Stimulated activated CD8-positive, alpha-beta memory T cell treated with anti-CD3 and anti-CD28 coated beads, Interleukin-12 subunit alpha, Interleukin-12 subunit beta, amount 100 ng/mL, for 24 hours (primary cell): Measurements from ENCODE around the gene PCSK4.
A peak's percentile ranks its signal among the peaks of the same experiment; 100 is the strongest.
"Not testable (repeated sequence)": the region's sequence is repeated elsewhere in the genome, so short reads cannot be mapped to it uniquely, and the experiment has no call there.

Source experiments
- DNase-seq: peaks from one replicate; pipeline ENCODE4 v3.0.0-alpha.2; 2020; ENCODE audit errors: extremely low read depth

PCSK4 gene

GRCh38 chr19:1439525-1440417 is 50.4 kb downstream of the PCSK4 start:
- DNase-seq: not testable (repeated sequence)

GRCh38 chr19:1438933-1439354 is 51.2 kb downstream of the PCSK4 start:
- no peak for DNase-seq

DNA sequence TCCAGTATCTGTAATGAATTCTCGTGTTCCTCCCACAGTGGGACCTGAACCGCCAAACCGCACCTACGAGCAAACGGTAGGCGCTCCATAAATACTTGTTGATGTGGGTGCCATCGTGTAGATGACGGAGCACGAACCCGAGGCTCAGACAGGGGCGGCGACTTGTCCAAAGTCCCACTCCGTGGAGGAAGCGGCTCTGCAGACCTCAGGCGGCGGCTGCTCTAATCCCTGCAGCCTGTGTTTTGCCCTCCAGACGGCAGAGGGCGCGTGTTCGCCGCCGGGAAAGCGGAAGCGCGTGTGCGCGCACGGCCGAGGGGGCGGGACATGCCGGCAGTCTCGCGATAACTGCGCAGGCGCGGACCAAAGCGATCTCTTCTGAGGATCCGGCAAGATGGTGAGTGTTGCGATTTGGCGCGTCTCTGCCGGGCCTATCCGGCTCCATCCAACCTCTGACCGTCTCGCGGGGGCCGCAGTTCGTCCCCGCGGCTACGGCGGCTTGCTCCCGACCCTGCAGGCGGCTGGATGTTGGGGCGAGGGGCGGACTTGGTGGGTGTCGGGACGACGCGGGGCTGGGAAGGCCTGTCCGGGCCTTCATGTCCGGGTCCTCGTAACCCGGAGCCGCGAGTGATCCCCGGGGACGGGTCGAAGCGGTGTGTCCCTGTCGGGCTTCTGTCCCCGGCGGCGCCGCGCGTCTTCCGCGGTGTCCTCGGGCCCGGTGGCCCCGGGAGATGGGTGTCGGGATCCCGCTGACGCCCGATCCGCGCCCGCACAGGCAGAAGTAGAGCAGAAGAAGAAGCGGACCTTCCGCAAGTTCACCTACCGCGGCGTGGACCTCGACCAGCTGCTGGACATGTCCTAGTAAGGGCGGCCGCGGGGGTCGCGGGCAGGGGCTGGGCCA is 51.9 kb downstream of the PCSK4 start, which contains the start of gene RPS15:
RPS15 (plus strand) TSS at position 362 of the 898 bp plus-strand sequence; CDS start at position 392, 30 bp downstream.
- peak; percentile 91 for DNase-seq

DNA sequence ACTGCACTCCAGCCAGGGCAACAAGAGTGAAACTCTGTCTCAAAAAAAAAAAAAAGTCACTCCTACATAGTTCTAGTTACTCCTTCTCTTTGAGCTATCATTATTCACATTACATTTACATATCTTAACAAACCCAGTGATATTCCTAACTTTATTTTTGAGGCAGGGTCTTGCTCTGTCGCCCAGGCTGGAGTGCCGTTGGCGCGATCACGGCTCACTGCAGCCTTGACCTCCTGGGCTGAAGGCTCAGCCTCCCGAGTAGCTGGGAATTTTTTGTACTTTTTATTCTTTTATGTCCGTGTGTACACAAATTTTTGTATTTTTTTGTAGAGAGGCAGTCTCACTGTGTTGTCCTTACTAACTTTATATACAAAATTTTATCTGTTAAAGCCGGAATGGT is 52.5 kb downstream of the PCSK4 start:
- no peak for DNase-seq

GRCh38 chr19:1435378-1435989 is 54.7 kb downstream of the PCSK4 start:
- DNase-seq: no peak

- no peak for DNase-seq
Measured at GRCh38 chr19:1434577-1435060, 55.5 kb downstream of the PCSK4 start.

DNA sequence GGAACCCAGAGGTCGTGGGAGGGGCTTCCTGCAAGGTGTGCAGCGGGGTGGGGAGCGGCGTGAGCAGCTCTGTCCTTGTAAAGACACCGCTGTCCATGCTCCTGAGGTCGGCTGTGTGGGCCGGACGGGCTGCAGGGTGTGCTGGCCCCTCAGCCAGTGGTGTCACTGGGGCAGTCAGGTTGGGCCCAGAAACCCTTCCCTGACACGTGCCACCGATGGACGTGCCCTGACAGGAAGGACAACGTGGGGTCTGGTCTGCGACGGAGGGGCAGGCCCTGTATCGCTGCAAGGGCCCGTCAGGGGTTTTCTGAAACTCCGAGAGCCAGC is 56.1 kb downstream of the PCSK4 start:
- no peak for DNase-seq

DNA sequence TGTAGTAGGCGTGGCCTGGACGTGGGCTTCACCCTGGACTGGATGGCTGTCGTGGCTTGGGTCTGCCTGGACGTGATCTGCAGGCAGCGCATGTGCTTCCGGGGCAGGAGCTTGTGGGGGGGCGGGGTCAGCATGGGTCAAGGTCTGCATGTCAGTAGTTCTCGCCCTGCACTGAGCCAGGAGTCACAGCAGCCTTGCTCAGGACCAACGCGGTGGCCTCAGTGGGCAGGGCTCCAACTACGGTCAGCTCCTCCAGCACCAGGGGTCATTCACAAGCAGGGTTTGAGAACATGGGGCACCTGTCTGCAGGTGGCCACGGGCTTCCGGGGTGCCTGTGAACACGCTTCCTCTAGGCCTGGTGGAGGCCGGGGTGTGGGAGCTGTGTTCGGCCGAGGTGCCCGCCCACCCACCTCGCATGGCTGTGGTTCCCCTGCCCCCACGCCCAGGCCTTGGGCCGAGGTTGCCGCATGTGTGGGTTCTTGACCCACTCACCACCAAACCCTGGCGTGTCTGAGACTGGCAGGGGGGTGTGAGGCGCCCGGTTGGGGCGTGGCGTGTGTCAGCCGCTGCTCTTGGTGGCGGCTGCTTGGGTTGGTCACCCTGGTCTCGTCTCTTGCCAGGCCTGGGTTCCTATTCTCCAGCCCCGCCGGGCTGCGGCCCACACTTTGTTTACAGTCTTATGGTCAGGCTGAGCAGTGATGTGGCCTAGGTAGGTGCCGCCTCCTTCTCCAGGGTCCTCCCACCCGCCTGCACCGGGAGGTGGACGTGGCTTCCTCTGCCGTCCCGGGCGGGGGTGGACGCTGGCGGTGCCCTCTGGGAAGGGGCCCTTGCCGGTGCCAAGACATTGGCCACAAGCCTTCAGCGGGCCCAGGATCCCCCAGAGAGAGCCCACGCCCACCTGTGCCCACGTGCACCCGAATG is 56.8 kb downstream of the PCSK4 start:
- no peak for DNase-seq

- no peak for DNase-seq
Measured at GRCh38 chr19:1432507-1432887, 57.7 kb downstream of the PCSK4 start.

DNA sequence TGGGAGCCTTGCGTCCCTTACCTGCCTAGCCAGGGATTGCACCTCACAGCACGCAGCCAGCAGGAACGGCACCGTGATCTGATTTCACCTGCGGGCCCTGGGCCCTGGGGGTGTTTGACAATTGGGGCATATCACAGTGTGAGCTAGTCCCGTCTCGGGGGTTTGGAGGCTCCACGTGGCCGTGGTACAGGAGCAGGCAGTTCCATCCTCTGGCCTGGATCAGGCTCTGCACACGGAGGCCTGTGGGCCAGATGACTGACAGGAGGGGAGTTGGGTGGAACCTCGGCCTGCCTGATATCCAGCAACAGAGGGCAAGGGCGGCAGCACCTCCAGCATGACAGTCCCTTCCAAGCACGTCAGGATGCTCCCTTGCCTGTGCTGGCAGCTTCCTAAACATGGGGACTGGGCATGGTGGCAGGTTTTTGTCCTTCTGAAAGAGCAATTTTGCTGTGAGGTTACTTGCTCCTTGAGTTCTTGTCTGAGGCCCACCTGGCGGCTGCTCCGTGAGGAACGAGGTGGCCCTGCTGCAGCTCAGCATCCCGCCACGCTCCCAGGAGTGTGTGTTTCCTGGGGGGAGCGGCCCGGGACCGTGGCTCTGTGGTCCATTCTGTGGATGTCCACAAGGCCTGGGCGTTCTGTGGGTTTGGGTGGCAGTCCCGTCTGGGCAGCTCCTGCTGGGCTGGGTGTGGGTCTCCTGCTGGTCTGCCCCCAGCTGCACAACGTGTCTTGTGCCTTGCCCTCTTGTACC is 58.2 kb downstream of the PCSK4 start:
- no peak for DNase-seq
